SU-DHL-6 (cell line): Measurements from ENCODE around the gene GRK3.
"Not testable (repeated sequence)": the region's sequence is repeated elsewhere in the genome, so short reads cannot be mapped to it uniquely, and the experiment has no call there.

Experiments used
- H2AFZ ChIP-seq: fragments of 200-600 bp; sonication (generic); 2 replicates; pipeline ENCODE4 v1.6.1; 2014; ENCODE audit warnings: low read depth, mild to moderate bottlenecking, moderate library complexity, mixed read lengths, antibody characterized with exemption, low read length; ENCODE audit not compliant: severe bottlenecking
- H3F3A ChIP-seq: fragments of 200-600 bp; shearing (Covaris generic); 2 replicates; pipeline ENCODE4 v1.6.0; 2016; ENCODE audit warnings: antibody characterized with exemption, mild to moderate bottlenecking; ENCODE audit not compliant: insufficient read depth
- H3K27ac ChIP-seq: fragments of 200-600 bp; sonication (generic); 2 replicates; pipeline ENCODE4 v1.5.1; 2016; ENCODE audit warnings: low read depth, mild to moderate bottlenecking, low read length, moderate library complexity, mixed read lengths
- H3K27me3 ChIP-seq: fragments of 200-600 bp; sonication (generic), shearing (Covaris generic); 2 replicates; pipeline ENCODE4 v1.6.0; 2014; ENCODE audit warnings: mild to moderate bottlenecking, low read length
- H3K36me3 ChIP-seq: fragments of 200-600 bp; sonication (generic); 2 replicates; pipeline ENCODE4 v1.6.1; 2014; ENCODE audit warnings: mild to moderate bottlenecking, low read length, mixed read lengths
- H3K4me2 ChIP-seq: fragments of 300-600, 200-600 bp; shearing (Covaris generic), sonication (generic); 2 replicates; pipeline ENCODE4 v1.6.0; 2014; ENCODE audit warnings: low read length, low read depth, mild to moderate bottlenecking; ENCODE audit not compliant: poor library complexity, severe bottlenecking
- H3K4me3 ChIP-seq: fragments of 200-600 bp; sonication (generic); 2 replicates; pipeline ENCODE4 v1.5.1; 2014; ENCODE audit warnings: antibody characterized with exemption, low read length, mild to moderate bottlenecking, mixed read lengths; ENCODE audit not compliant: insufficient read depth, poor library complexity, severe bottlenecking
- H3K79me2 ChIP-seq: fragments of 200-600 bp; sonication (generic); 2 replicates; pipeline ENCODE4 v1.6.1; 2014; ENCODE audit warnings: mild to moderate bottlenecking, low read length, moderate library complexity; ENCODE audit not compliant: insufficient read depth
- H3K9ac ChIP-seq: fragments of 200-600 bp; sonication (generic); 2 replicates; pipeline ENCODE4 v1.7.0; 2014; ENCODE audit warnings: mild to moderate bottlenecking, low read length
- H3K9me2 ChIP-seq: fragments of 200-600 bp; sonication (generic); replicated peaks from 2 replicates; pipeline ENCODE4 v1.6.1; 2014; ENCODE audit warnings: low read length; ENCODE audit not compliant: insufficient read depth
- H3K9me3 ChIP-seq: fragments of 200-600 bp; sonication (generic); 2 replicates; pipeline ENCODE4 v1.6.1; 2014; ENCODE audit warnings: low read length, mixed read lengths; ENCODE audit not compliant: insufficient read depth
- H4K20me1 ChIP-seq: fragments of 200-600 bp; sonication (generic); 2 replicates; pipeline ENCODE4 v1.6.1; 2014; ENCODE audit warnings: low read depth, mild to moderate bottlenecking, antibody characterized with exemption, low read length, moderate library complexity, mixed read lengths
- CTCF ChIP-seq: fragments of 200-600 bp; sonication (generic); IDR thresholded peaks from one replicate; pipeline ENCODE4 v1.5.1; 2017; ENCODE audit warnings: antibody characterized with exemption, mild to moderate bottlenecking, low read length, moderate library complexity; ENCODE audit not compliant: insufficient read depth, poor library complexity, severe bottlenecking
- EZH2phosphoT487 ChIP-seq: fragments of 200-600 bp; sonication (generic), shearing (Covaris generic); conservative IDR thresholded peaks from 2 replicates; pipeline ENCODE4 v1.6.1; 2018; ENCODE audit warnings: mild to moderate bottlenecking, antibody characterized with exemption, low read length, moderate library complexity, mixed read lengths

The GRK3 gene

GRCh38 chr22:25528068-25528467, 36.4 kb upstream of the GRK3 start:
- not testable (repeated sequence) for H4K20me1 ChIP-seq, H3K4me2 ChIP-seq, H2AFZ ChIP-seq, H3K4me3 ChIP-seq, H3K79me2 ChIP-seq, H3K9me3 ChIP-seq, H3K9ac ChIP-seq, H3K36me3 ChIP-seq, H3F3A ChIP-seq, H3K27me3 ChIP-seq, H3K27ac ChIP-seq, H3K9me2 ChIP-seq

- not testable (repeated sequence) for H2AFZ ChIP-seq, H3K4me3 ChIP-seq, H3K36me3 ChIP-seq, H3K9me3 ChIP-seq, H4K20me1 ChIP-seq, H3K9ac ChIP-seq, H3K4me2 ChIP-seq, H3F3A ChIP-seq, H3K27me3 ChIP-seq, H3K9me2 ChIP-seq, H3K27ac ChIP-seq, H3K79me2 ChIP-seq
Observed at GRCh38 chr22:25529059-25529458, 35.4 kb upstream of the GRK3 start.

GRCh38 chr22:25529541-25530137, 34.8 kb upstream of the GRK3 start:
- not testable (repeated sequence) for H3K9me3 ChIP-seq, H3K9ac ChIP-seq, H3K36me3 ChIP-seq, H3K27ac ChIP-seq, H2AFZ ChIP-seq, H3K9me2 ChIP-seq, H3F3A ChIP-seq, H3K79me2 ChIP-seq, H4K20me1 ChIP-seq, H3K4me2 ChIP-seq, H3K4me3 ChIP-seq, H3K27me3 ChIP-seq

- H3K4me2 ChIP-seq, H3F3A ChIP-seq, H3K4me3 ChIP-seq, H3K27ac ChIP-seq, H3K27me3 ChIP-seq, H2AFZ ChIP-seq, H3K9me3 ChIP-seq, H3K9me2 ChIP-seq, H4K20me1 ChIP-seq, H3K9ac ChIP-seq, H3K79me2 ChIP-seq, H3K36me3 ChIP-seq: not testable (repeated sequence)
Observed at GRCh38 chr22:25531677-25532076, 32.8 kb upstream of the GRK3 start.

GRCh38 chr22:25534724-25535123, 29.8 kb upstream of the GRK3 start:
- H3K27me3 ChIP-seq: no peaks in the 10 kb centered on the region
- H3K9ac ChIP-seq: no peak overlapping the region
- H3K9me3 ChIP-seq: no peaks in the 10 kb centered on the region
- H3K27ac ChIP-seq: no peak overlapping the region
- no peaks in the 10 kb centered on the region for H3K36me3 ChIP-seq
- no peaks in the 10 kb centered on the region for H4K20me1 ChIP-seq
- H3K4me2 ChIP-seq: no peak overlapping the region
- no peaks in the 10 kb centered on the region for H3K9me2 ChIP-seq
- TF ChIP-seq CTCF: no peak
- no peak for TF ChIP-seq EZH2phosphoT487
- H2AFZ ChIP-seq: no peak overlapping the region
- H3K79me2 ChIP-seq: no peaks in the 10 kb centered on the region
- H3K4me3 ChIP-seq: no peak overlapping the region
- H3F3A ChIP-seq: no peaks in the 10 kb centered on the region
